Stimulated activated CD4-positive, alpha-beta T cell treated with anti-CD3 and anti-CD28 coated beads, Interleukin-1b, Interleukin-23, amount 100 ng/mL, for 1 hour (primary cell): ENCODE results near the gene SORL1.
A peak's percentile ranks its signal among the peaks of the same experiment; 100 is the strongest.
"Not testable (repeated sequence)": the region's sequence is repeated elsewhere in the genome, so short reads cannot be mapped to it uniquely, and the experiment has no call there.

Experiments used
- DNase-seq, 2 donors: peaks; one replicate each; pipeline ENCODE4 v3.0.0-alpha.2; 2020; ENCODE audit warnings: low read depth in 2 of 2

SORL1 gene

GRCh38 chr11:121451986-121452608 is at the start of gene SORL1:
Gene SORL1 (plus strand): TSS chr11:121452314. CDS start chr11:121452332, 18 bp downstream.
- DNase-seq: peak; percentile 39 to 45

GRCh38 chr11:121405646-121406045 is 46.5 kb upstream of the SORL1 start:
- DNase-seq: no peak

- DNase-seq: no peak
These were observed 45.8 kb upstream of the SORL1 start for GRCh38 chr11:121406291-121406690.

- no peak for DNase-seq
These were observed 43.3 kb upstream of the SORL1 start for GRCh38 chr11:121408830-121409229.

- not testable (repeated sequence) for DNase-seq
These were observed 42.1 kb upstream of the SORL1 start for GRCh38 chr11:121410041-121410440.

GRCh38 chr11:121411330-121411729 is 40.8 kb upstream of the SORL1 start:
- DNase-seq: not testable (repeated sequence)

- DNase-seq: no peak
These were observed 40.0 kb upstream of the SORL1 start for GRCh38 chr11:121412000-121412587.

- no peak for DNase-seq
These were observed 39.3 kb upstream of the SORL1 start for GRCh38 chr11:121412711-121413415.

GRCh38 chr11:121414141-121414913 is 37.8 kb upstream of the SORL1 start:
- DNase-seq: no peak

GRCh38 chr11:121415856-121416255 is 36.3 kb upstream of the SORL1 start:
- no peak for DNase-seq

- DNase-seq: no peak
These were observed 35.0 kb upstream of the SORL1 start for GRCh38 chr11:121417055-121417551.

- no peak for DNase-seq
These were observed 34.5 kb upstream of the SORL1 start for GRCh38 chr11:121417607-121418006.

GRCh38 chr11:121418625-121419114 is 33.4 kb upstream of the SORL1 start:
- no peak for DNase-seq

- no peak for DNase-seq
These were observed 32.3 kb upstream of the SORL1 start for GRCh38 chr11:121419836-121420235.

GRCh38 chr11:121420398-121420797 is 31.7 kb upstream of the SORL1 start:
- DNase-seq: no peak

- no peak for DNase-seq
These were observed 30.8 kb upstream of the SORL1 start for GRCh38 chr11:121421149-121421901.

- no peak for DNase-seq
These were observed 29.4 kb upstream of the SORL1 start for GRCh38 chr11:121422675-121423074.

- DNase-seq: no peak
These were observed 26.3 kb upstream of the SORL1 start for GRCh38 chr11:121425828-121426227.

- no peak for DNase-seq
These were observed 25.4 kb upstream of the SORL1 start for GRCh38 chr11:121426476-121427399.

- DNase-seq: no peak
These were observed 24.7 kb upstream of the SORL1 start for GRCh38 chr11:121427400-121427744.
